OCI-M2 (cell line): ENCODE results near the gene MEGF11.

Experiments
- DNase-seq: peaks from one replicate; lab custom pipeline; 2025; ENCODE audit not compliant: unreplicated experiment; lab: John Stamatoyannopoulos, UW

Gene MEGF11

GRCh38 chr15:66253418-66254088, at the start of gene MEGF11:
Gene MEGF11 (minus strand): TSS chr15:66253750. CDS start chr15:66128403, 125,347 bp downstream.
- DNase-seq, result no peak

GRCh38 chr15:66302489-66303278, 49.1 kb upstream of the MEGF11 start:
- no peak for DNase-seq

GRCh38 chr15:66298803-66299251, 45.3 kb upstream of the MEGF11 start:
- DNase-seq, result no peak

- no peak for DNase-seq
Measured at GRCh38 chr15:66296186-66296585, 42.6 kb upstream of the MEGF11 start.

GRCh38 chr15:66294932-66295235, 41.3 kb upstream of the MEGF11 start:
- no peak for DNase-seq

- DNase-seq, result no peak
Measured at GRCh38 chr15:66294157-66294931, 40.8 kb upstream of the MEGF11 start.

- DNase-seq, result no peak
Measured at GRCh38 chr15:66293419-66294156, 40.0 kb upstream of the MEGF11 start, which contains the start of gene DIS3L. Gene DIS3L (plus strand): TSS chr15:66293568. CDS start chr15:66293597, 29 bp downstream.

GRCh38 chr15:66292571-66293418, 39.2 kb upstream of the MEGF11 start:
- DNase-seq, result no peak

- no peak for DNase-seq
Measured at GRCh38 chr15:66291816-66292570, 38.4 kb upstream of the MEGF11 start.

- no peak for DNase-seq
Measured at GRCh38 chr15:66290518-66290917, 37.0 kb upstream of the MEGF11 start.

- no peak for DNase-seq
Measured at GRCh38 chr15:66290007-66290406, 36.5 kb upstream of the MEGF11 start.

- DNase-seq, result no peak
Measured at GRCh38 chr15:66288551-66289185, 35.1 kb upstream of the MEGF11 start.

GRCh38 chr15:66288093-66288492, 34.5 kb upstream of the MEGF11 start:
- no peak for DNase-seq

- DNase-seq, result no peak
Measured at GRCh38 chr15:66287461-66288057, 34.0 kb upstream of the MEGF11 start.

GRCh38 chr15:66285533-66286280, 32.2 kb upstream of the MEGF11 start:
- DNase-seq, result no peak

GRCh38 chr15:66284271-66284670, 30.7 kb upstream of the MEGF11 start:
- no peak for DNase-seq

- DNase-seq, result no peak
Measured at GRCh38 chr15:66278671-66279070, 25.1 kb upstream of the MEGF11 start.

- DNase-seq, result no peak
Measured at GRCh38 chr15:66278056-66278455, 24.5 kb upstream of the MEGF11 start.
